Measurements from ENCODE around the gene TNXB.
"Not testable (repeated sequence)": the region's sequence is repeated elsewhere in the genome, so short reads cannot be mapped to it uniquely, and the experiment has no call there.

The TNXB gene

GRCh38 chr6:32040299-32041049 lies 68.7 kb downstream of the TNXB start:
- DNase-seq (ENCODE audit: low read depth): not testable (repeated sequence)

GRCh38 chr6:32039321-32040274 lies 69.5 kb downstream of the TNXB start:
- not testable (repeated sequence) for DNase-seq (ENCODE audit: low read depth)

GRCh38 chr6:32038878-32039277 lies 70.3 kb downstream of the TNXB start:
- not testable (repeated sequence) for DNase-seq (ENCODE audit: low read depth)

GRCh38 chr6:32037598-32038524 lies 71.3 kb downstream of the TNXB start, which contains the start of gene CYP21A2:
Gene CYP21A2, plus strand, starts transcription at chr6:32038415. Its CDS starts 8 bp downstream, at chr6:32038423.
- DNase-seq (ENCODE audit: low read depth): not testable (repeated sequence)

GRCh38 chr6:32037136-32037535 lies 72.0 kb downstream of the TNXB start:
- DNase-seq (ENCODE audit: low read depth): not testable (repeated sequence)

- not testable (repeated sequence) for DNase-seq (ENCODE audit: low read depth)
Observed at GRCh38 chr6:32035283-32036013, 73.7 kb downstream of the TNXB start.

GRCh38 chr6:32029553-32029952 lies 79.6 kb downstream of the TNXB start:
- not testable (repeated sequence) for DNase-seq (ENCODE audit: low read depth)

GRCh38 chr6:32028631-32029030 lies 80.5 kb downstream of the TNXB start:
- DNase-seq (ENCODE audit: low read depth): not testable (repeated sequence)

GRCh38 chr6:32022100-32022499 lies 87.0 kb downstream of the TNXB start:
- not testable (repeated sequence) for DNase-seq (ENCODE audit: low read depth)

- DNase-seq (ENCODE audit: low read depth): not testable (repeated sequence)
Observed at GRCh38 chr6:32014547-32014946, 94.6 kb downstream of the TNXB start, which contains the start of gene C4B. Gene C4B, plus strand, starts transcription at chr6:32014795. Its CDS starts 51 bp downstream, at chr6:32014846.

- not testable (repeated sequence) for DNase-seq (ENCODE audit: low read depth)
Observed at GRCh38 chr6:32013738-32014137, 95.4 kb downstream of the TNXB start.

GRCh38 chr6:32012941-32013617 lies 96.1 kb downstream of the TNXB start:
- not testable (repeated sequence) for DNase-seq (ENCODE audit: low read depth)

- DNase-seq (ENCODE audit: low read depth): not testable (repeated sequence)
Observed at GRCh38 chr6:32010856-32011530, 98.1 kb downstream of the TNXB start.

GRCh38 chr6:32009537-32009936 lies 99.6 kb downstream of the TNXB start:
- DNase-seq (ENCODE audit: low read depth): not testable (repeated sequence)

GRCh38 chr6:32008616-32009015 lies 100.5 kb downstream of the TNXB start:
- DNase-seq (ENCODE audit: low read depth): not testable (repeated sequence)

GRCh38 chr6:32008037-32008436 lies 101.1 kb downstream of the TNXB start:
- not testable (repeated sequence) for DNase-seq (ENCODE audit: low read depth)

- DNase-seq (ENCODE audit: low read depth): not testable (repeated sequence)
Observed at GRCh38 chr6:32007086-32007485, 102.1 kb downstream of the TNXB start.

- not testable (repeated sequence) for DNase-seq (ENCODE audit: low read depth)
Observed at GRCh38 chr6:32005991-32006529, 103.1 kb downstream of the TNXB start.

GRCh38 chr6:32005538-32005880 lies 103.6 kb downstream of the TNXB start:
- DNase-seq (ENCODE audit: low read depth): not testable (repeated sequence)
